ENCODE data around the gene ESR1. TPM values are rescaled to one million over a fixed set of nuclear protein-coding genes. Genes with fewer than 3 reads are reported as not detected.

The ESR1 gene
- polyA plus RNA-seq, 3 donors = 0.12 to 0.24 (median 0.23) TPM

GRCh38 chr6:151901009-151901411, 93.5 kb downstream of the ESR1 start:
- H3K36me3 Mint-ChIP-seq = no peaks in the 10 kb centered on the region
- H3K36me3 ChIP-seq (replicated peaks in 1 of 2; ENCODE audit: control insufficient read depth in 1 of 2, insufficient read depth in 2 of 2, low read length in 2 of 2) = no peaks in the 10 kb centered on the region
- TF ChIP-seq, protein P1, sequence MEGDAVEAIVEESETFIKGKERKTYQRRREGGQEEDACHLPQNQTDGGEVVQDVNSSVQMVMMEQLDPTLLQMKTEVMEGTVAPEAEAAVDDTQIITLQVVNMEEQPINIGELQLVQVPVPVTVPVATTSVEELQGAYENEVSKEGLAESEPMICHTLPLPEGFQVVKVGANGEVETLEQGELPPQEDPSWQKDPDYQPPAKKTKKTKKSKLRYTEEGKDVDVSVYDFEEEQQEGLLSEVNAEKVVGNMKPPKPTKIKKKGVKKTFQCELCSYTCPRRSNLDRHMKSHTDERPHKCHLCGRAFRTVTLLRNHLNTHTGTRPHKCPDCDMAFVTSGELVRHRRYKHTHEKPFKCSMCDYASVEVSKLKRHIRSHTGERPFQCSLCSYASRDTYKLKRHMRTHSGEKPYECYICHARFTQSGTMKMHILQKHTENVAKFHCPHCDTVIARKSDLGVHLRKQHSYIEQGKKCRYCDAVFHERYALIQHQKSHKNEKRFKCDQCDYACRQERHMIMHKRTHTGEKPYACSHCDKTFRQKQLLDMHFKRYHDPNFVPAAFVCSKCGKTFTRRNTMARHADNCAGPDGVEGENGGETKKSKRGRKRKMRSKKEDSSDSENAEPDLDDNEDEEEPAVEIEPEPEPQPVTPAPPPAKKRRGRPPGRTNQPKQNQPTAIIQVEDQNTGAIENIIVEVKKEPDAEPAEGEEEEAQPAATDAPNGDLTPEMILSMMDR (IDR thresholded peaks at IDR 0.05) = no peak
- peaks cover 5 to 22% (median 15%) of the 10 kb centered on the region in 7 donors for H3K9me3 Mint-ChIP-seq
- 89% methylated on average over 3 of the region's 6 CpGs for WGBS (ENCODE audit: insufficient coverage)
- H3K4me3 ChIP-seq (replicated peaks in 1 of 3; ENCODE audit: low read depth in 2 of 3, low read length in 3 of 3) = no peak overlapping the region
- H3K4me2 ChIP-seq (replicated peaks; ENCODE audit: extremely low read depth, low read length, poor library complexity, severe bottlenecking) = no peak overlapping the region
- no peaks in the 10 kb centered on the region for H4K20me1 ChIP-seq (ENCODE audit: insufficient read depth, low read length)
- H3K4me1 ChIP-seq (ENCODE audit: control insufficient read depth in 1 of 2, insufficient read depth in 2 of 2, low read length in 2 of 2) = no peaks in the 10 kb centered on the region
- no peaks in the 10 kb centered on the region for H3K79me2 ChIP-seq (ENCODE audit: insufficient read depth, low read length)
- H2AFZ ChIP-seq (ENCODE audit: insufficient read depth, low read depth, low read length, poor library complexity, severe bottlenecking) = no peak overlapping the region
- peaks cover 0 to 2% (median 0%) of the 10 kb centered on the region in 3 donors for H3K27me3 Mint-ChIP-seq (ENCODE audit: low read depth in 3 of 3)
- no peaks in the 10 kb centered on the region for H3K4me1 Mint-ChIP-seq
- no peak for DNase-seq
- H3K9me3 ChIP-seq (replicated peaks in 1 of 2; ENCODE audit: control insufficient read depth in 1 of 2, insufficient read depth in 1 of 2, low read length in 2 of 2) = peaks cover under 1 to 6% of the 10 kb centered on the region in 2 donors
- no peak overlapping the region for H3K9ac ChIP-seq (ENCODE audit: insufficient read depth, low read length, poor library complexity, severe bottlenecking)
- no peaks in the 10 kb centered on the region for H3K27me3 ChIP-seq (ENCODE audit: control insufficient read depth in 2 of 2, insufficient read depth in 2 of 2, low read length in 2 of 2)
- H3K27ac ChIP-seq (ENCODE audit: low read depth in 1 of 2, low read length in 2 of 2) = no peak overlapping the region
- intact Hi-C loops (cut with micrococcal nuclease) = no loop called here
- no peak overlapping the region for H3K27ac Mint-ChIP-seq
- H3K4me3 Mint-ChIP-seq = no peak overlapping the region

DNA sequence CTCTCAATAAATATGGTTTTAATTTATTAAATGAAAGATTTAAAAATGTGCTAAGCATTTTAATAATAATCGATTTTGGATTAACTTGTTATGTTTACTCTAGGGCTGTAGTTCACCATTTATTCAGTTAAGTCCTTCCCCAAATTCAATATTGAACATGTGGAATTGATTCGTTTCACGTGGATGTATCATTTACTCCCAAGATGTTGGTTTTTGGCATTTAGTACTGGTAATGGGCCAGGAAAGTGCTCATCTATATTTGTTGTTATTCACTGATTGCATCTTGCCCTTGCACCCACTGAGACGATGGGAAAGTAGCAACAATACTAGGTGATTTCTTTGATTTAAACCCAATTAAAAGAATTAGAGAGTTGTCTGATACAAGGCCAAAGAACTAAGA, 97.1 kb downstream of the ESR1 start:
- Histone ChIP-seq H3K36me3 (replicated peaks in 1 of 2; ENCODE audit: control insufficient read depth in 1 of 2, insufficient read depth in 2 of 2, low read length in 2 of 2) (no peaks in the 10 kb centered on the region), H3K4me3 (replicated peaks in 1 of 3; ENCODE audit: low read depth in 2 of 3, low read length in 3 of 3) (no peak overlapping the region), H4K20me1 (ENCODE audit: insufficient read depth, low read length) (no peaks in the 10 kb centered on the region), H3K79me2 (ENCODE audit: insufficient read depth, low read length) (no peaks in the 10 kb centered on the region), H2AFZ (ENCODE audit: insufficient read depth, low read depth, low read length, poor library complexity, severe bottlenecking) (no peak overlapping the region), H3K9me3 (replicated peaks in 1 of 2; ENCODE audit: control insufficient read depth in 1 of 2, insufficient read depth in 1 of 2, low read length in 2 of 2) (no peaks in the 10 kb centered on the region), H3K27ac (ENCODE audit: low read depth in 1 of 2, low read length in 2 of 2) (no peak overlapping the region), H3K4me2 (replicated peaks; ENCODE audit: extremely low read depth, low read length, poor library complexity, severe bottlenecking) (no peak overlapping the region), H3K9ac (ENCODE audit: insufficient read depth, low read length, poor library complexity, severe bottlenecking) (no peak overlapping the region), H3K27me3 (ENCODE audit: control insufficient read depth in 2 of 2, insufficient read depth in 2 of 2, low read length in 2 of 2) (no peaks in the 10 kb centered on the region), H3K4me1 (ENCODE audit: control insufficient read depth in 1 of 2, insufficient read depth in 2 of 2, low read length in 2 of 2) (no peaks in the 10 kb centered on the region)
- no peak overlapping the region for H3K27ac Mint-ChIP-seq
- no peaks in the 10 kb centered on the region for H3K4me1 Mint-ChIP-seq
- no peak overlapping the region for H3K4me3 Mint-ChIP-seq
- DNase-seq = no peak
- no peaks in the 10 kb centered on the region for H3K36me3 Mint-ChIP-seq
- peaks cover 0 to 2% (median 0%) of the 10 kb centered on the region in 3 donors for H3K27me3 Mint-ChIP-seq (ENCODE audit: low read depth in 3 of 3)
- WGBS (ENCODE audit: insufficient coverage) = no CpG with 5 or more reads among the region's 4 CpGs
- intact Hi-C loops (cut with micrococcal nuclease) = no loop called here
- TF ChIP-seq, protein P1 (IDR thresholded peaks at IDR 0.05) = no peak
- peaks cover 0 to 10% (median 5%) of the 10 kb centered on the region in 7 donors for H3K9me3 Mint-ChIP-seq

All from CD14-positive monocyte (primary cell).